Loucy (cell line): ENCODE results near the gene TENM4.

ENCODE experiments used
- EZH2phosphoT487 ChIP-seq: fragments of 200-600 bp; IDR thresholded peaks from 2 replicates; pipeline ENCODE4 v1.6.1; 2018; ENCODE audit warnings: antibody characterized with exemption, mild to moderate bottlenecking, moderate library complexity, borderline replicate concordance
- TF ChIP-seq, protein P1 (sequence below): fragments of 200-600 bp; sonication (generic); conservative IDR thresholded peaks from 2 replicates; pipeline ENCODE4 v1.5.1; 2014; ENCODE audit warnings: mild to moderate bottlenecking, antibody characterized with exemption, low read length

DNA sequence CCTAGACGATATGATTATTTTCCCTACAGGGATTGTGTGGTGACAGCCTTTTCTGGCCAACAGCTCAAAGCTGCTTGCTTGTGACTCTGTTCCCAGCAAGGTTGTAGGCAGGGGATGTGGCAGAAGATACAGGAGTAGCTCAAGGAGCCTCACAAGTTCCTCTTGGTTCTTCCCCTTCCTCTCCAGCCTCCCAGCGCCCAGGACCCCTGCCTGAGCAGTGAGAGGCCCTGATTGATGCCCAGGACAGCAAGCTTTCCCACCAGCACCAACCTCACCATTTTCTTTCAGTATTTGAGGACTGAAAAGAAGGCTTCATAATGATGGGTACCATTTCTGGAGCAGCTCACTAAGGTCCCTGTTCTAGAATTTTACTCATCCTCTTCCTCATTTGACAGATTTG is 248.0 kb downstream of the TENM4 start:
- TF ChIP-seq, protein P1, sequence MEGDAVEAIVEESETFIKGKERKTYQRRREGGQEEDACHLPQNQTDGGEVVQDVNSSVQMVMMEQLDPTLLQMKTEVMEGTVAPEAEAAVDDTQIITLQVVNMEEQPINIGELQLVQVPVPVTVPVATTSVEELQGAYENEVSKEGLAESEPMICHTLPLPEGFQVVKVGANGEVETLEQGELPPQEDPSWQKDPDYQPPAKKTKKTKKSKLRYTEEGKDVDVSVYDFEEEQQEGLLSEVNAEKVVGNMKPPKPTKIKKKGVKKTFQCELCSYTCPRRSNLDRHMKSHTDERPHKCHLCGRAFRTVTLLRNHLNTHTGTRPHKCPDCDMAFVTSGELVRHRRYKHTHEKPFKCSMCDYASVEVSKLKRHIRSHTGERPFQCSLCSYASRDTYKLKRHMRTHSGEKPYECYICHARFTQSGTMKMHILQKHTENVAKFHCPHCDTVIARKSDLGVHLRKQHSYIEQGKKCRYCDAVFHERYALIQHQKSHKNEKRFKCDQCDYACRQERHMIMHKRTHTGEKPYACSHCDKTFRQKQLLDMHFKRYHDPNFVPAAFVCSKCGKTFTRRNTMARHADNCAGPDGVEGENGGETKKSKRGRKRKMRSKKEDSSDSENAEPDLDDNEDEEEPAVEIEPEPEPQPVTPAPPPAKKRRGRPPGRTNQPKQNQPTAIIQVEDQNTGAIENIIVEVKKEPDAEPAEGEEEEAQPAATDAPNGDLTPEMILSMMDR: no peak
- TF ChIP-seq EZH2phosphoT487: no peak
